NT2/D1 (cell line): ENCODE measurements around the gene AIRE.

Experiments used
- SUZ12 ChIP-seq: IDR thresholded peaks from 2 replicates; pipeline ENCODE4 v1.6.1; 2011; ENCODE audit not compliant: insufficient read length, insufficient read depth; ENCODE audit errors: extremely low read depth
- YY1 ChIP-seq: IDR thresholded peaks from 2 replicates; pipeline ENCODE4 v1.6.1; 2011; ENCODE audit not compliant: insufficient read length, insufficient read depth

GRCh38 chr21:44318489-44319285 is 33.0 kb downstream of the AIRE start:
- TF ChIP-seq SUZ12: no peak
- no peak for TF ChIP-seq YY1
